ENCODE results near the gene SKAP1.

Gene SKAP1

GRCh38 chr17:48121923-48122664 lies 307.9 kb downstream of the SKAP1 start:
- no peak for TF ChIP-seq TSHZ2 (CRISPR knock-in tag; IDR thresholded peaks at IDR 0.05)
- TF ChIP-seq TOX (CRISPR knock-in tag; IDR thresholded peaks at IDR 0.05; ENCODE audit: borderline replicate concordance): no peak
- TF ChIP-seq ZNF8 (CRISPR knock-in tag; IDR thresholded peaks at IDR 0.05): no peak
- no peak for TF ChIP-seq ARNTL (CRISPR knock-in tag; IDR thresholded peaks at IDR 0.05; ENCODE audit: borderline replicate concordance, low read depth)
- no peak for TF ChIP-seq BACH2 (CRISPR knock-in tag; IDR thresholded peaks at IDR 0.05; ENCODE audit: borderline replicate concordance)
- no peak for TF ChIP-seq ISL1 (CRISPR knock-in tag; IDR thresholded peaks at IDR 0.05)
- no peak for ATAC-seq

GRCh38 chr17:48113201-48113676 lies 316.8 kb downstream of the SKAP1 start:
- no peak for ATAC-seq
- TF ChIP-seq PPARA (CRISPR knock-in tag; IDR thresholded peaks at IDR 0.05; ENCODE audit: borderline replicate concordance) (no peak), CSRNP3 (CRISPR knock-in tag; IDR thresholded peaks at IDR 0.05) (no peak)

- no peak for ATAC-seq
- TF ChIP-seq ZNF70 (CRISPR knock-in tag; IDR thresholded peaks at IDR 0.05) (no peak), BACH2 (CRISPR knock-in tag; IDR thresholded peaks at IDR 0.05; ENCODE audit: borderline replicate concordance) (no peak), PATZ1 (CRISPR knock-in tag; IDR thresholded peaks at IDR 0.05; ENCODE audit: borderline replicate concordance) (no peak), ZFP30 (CRISPR knock-in tag; IDR thresholded peaks at IDR 0.05) (no peak), ZNF565 (CRISPR knock-in tag; conservative IDR thresholded peaks at IDR 0.05; ENCODE audit: low read depth) (no peak), PPARA (CRISPR knock-in tag; IDR thresholded peaks at IDR 0.05; ENCODE audit: borderline replicate concordance) (no peak), ESRRG (CRISPR knock-in tag; IDR thresholded peaks at IDR 0.05) (no peak), POU6F1 (CRISPR knock-in tag; IDR thresholded peaks at IDR 0.05; ENCODE audit: borderline replicate concordance, low read depth) (no peak), ZNF8 (CRISPR knock-in tag; IDR thresholded peaks at IDR 0.05) (no peak), TSHZ2 (CRISPR knock-in tag; IDR thresholded peaks at IDR 0.05) (no peak), ARNTL (CRISPR knock-in tag; IDR thresholded peaks at IDR 0.05; ENCODE audit: borderline replicate concordance, low read depth) (no peak), SNAI2 (CRISPR knock-in tag; IDR thresholded peaks at IDR 0.05) (no peak)
Measured at GRCh38 chr17:48111937-48112241, 318.1 kb downstream of the SKAP1 start.

GRCh38 chr17:48110761-48111160 lies 319.3 kb downstream of the SKAP1 start:
- no peak for ATAC-seq
- no peak for TF ChIP-seq ZNF70 (CRISPR knock-in tag; IDR thresholded peaks at IDR 0.05)
- no peak for TF ChIP-seq PATZ1 (CRISPR knock-in tag; IDR thresholded peaks at IDR 0.05; ENCODE audit: borderline replicate concordance)
- TF ChIP-seq TOX (CRISPR knock-in tag; IDR thresholded peaks at IDR 0.05; ENCODE audit: borderline replicate concordance): no peak
- TF ChIP-seq OSR1 (CRISPR knock-in tag; IDR thresholded peaks at IDR 0.05): no peak
- no peak for TF ChIP-seq POU6F1 (CRISPR knock-in tag; IDR thresholded peaks at IDR 0.05; ENCODE audit: borderline replicate concordance, low read depth)
- TF ChIP-seq CSRNP3 (CRISPR knock-in tag; IDR thresholded peaks at IDR 0.05): no peak
- TF ChIP-seq ZFP3 (CRISPR knock-in tag; IDR thresholded peaks at IDR 0.05): no peak
- no peak for TF ChIP-seq ESRRG (CRISPR knock-in tag; IDR thresholded peaks at IDR 0.05)
- no peak for TF ChIP-seq ZFP30 (CRISPR knock-in tag; IDR thresholded peaks at IDR 0.05)

Measured in SK-N-SH treated with all-trans-retinoic acid at 6 μM for 48 hours (cell line).